ENCODE data around the gene CDKN2B-AS1.
"Not testable (repeated sequence)": the region's sequence is repeated elsewhere in the genome, so short reads cannot be mapped to it uniquely, and the experiment has no call there.

CDKN2B-AS1 gene

DNA sequence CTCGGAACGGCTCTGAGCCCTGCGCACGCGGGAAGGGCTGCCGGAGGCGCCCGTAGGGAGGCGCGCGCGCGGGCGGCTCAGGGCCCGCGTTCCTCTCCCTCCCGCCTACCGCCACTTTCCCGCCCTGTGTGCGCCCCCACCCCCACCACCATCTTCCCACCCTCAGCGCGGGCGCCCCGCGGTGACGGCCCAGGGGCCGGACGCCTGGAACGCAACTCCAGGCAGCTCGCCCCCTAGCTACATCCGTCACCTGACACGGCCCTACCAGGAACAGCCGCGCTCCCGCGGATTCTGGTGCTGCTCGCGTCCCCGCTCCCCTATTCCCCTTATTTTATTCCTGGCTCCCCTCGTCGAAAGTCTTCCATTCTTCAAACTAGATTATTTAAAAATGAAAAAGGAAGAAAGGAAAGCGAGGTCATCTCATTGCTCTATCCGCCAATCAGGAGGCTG is at the start of gene CDKN2B-AS1:
TSS of gene CDKN2B-AS1 (plus strand) at position 236 of the 450 bp plus-strand sequence.
- peak; percentile 62 for DNase-seq (ENCODE audit: low read depth)
- peak; percentile 12; the same call in 1 of the 2 replicates for TF ChIP-seq CTCF (conservative IDR thresholded peaks at IDR 0.05; ENCODE audit: low read length)
- H3K4me3 ChIP-seq (ENCODE audit: low read length) = peak within 1 kb of the TSS; percentile 91

- H3K4me3 ChIP-seq (ENCODE audit: low read length) = no peak overlapping the region
- DNase-seq (ENCODE audit: low read depth) = no peak
- TF ChIP-seq CTCF (conservative IDR thresholded peaks at IDR 0.05; ENCODE audit: low read length) = no peak
These were observed 49.0 kb upstream of the CDKN2B-AS1 start for GRCh38 chr9:21945606-21946005.

GRCh38 chr9:21958833-21959232 is 35.8 kb upstream of the CDKN2B-AS1 start:
- H3K4me3 ChIP-seq (ENCODE audit: low read length) = no peak overlapping the region
- DNase-seq (ENCODE audit: low read depth) = no peak
- no peak for TF ChIP-seq CTCF (conservative IDR thresholded peaks at IDR 0.05; ENCODE audit: low read length)

GRCh38 chr9:21959268-21959667 is 35.3 kb upstream of the CDKN2B-AS1 start:
- DNase-seq (ENCODE audit: low read depth); H3K4me3 ChIP-seq (ENCODE audit: low read length): not testable (repeated sequence)

DNA sequence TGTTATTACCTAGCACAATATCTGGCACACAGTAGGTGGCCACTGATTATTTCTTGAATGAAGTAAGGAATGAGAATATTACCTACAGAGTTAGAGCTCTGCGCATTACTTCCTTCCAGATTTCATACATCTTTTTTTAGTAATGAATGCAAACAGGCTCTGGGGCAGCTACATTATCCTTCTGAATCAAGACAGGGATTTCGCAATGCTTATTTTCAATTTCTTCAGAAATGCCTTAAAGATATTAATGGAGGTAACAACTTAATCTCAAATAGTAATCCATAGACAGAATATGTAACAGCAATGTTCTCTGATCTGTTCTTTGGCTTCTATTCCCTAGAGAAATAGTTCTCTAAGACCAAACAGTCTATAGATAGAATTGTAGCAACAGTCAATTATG is 33.0 kb upstream of the CDKN2B-AS1 start:
- H3K4me3 ChIP-seq (ENCODE audit: low read length) = no peak overlapping the region
- no peak for TF ChIP-seq CTCF (conservative IDR thresholded peaks at IDR 0.05; ENCODE audit: low read length)
- DNase-seq (ENCODE audit: low read depth) = no peak

GRCh38 chr9:21964925-21965385 is 29.6 kb upstream of the CDKN2B-AS1 start:
- H3K4me3 ChIP-seq (ENCODE audit: low read length) = peak overlapping the region; percentile 52
- no peak for TF ChIP-seq CTCF (conservative IDR thresholded peaks at IDR 0.05; ENCODE audit: low read length)
- DNase-seq (ENCODE audit: low read depth) = peak; percentile 45

GRCh38 chr9:21965401-21965951 is 29.1 kb upstream of the CDKN2B-AS1 start:
- TF ChIP-seq CTCF (conservative IDR thresholded peaks at IDR 0.05; ENCODE audit: low read length) = peak; percentile 73
- DNase-seq (ENCODE audit: low read depth) = peak; percentile 67
- H3K4me3 ChIP-seq (ENCODE audit: low read length) = peak overlapping the region; percentile 52
